ENCODE data around the gene SPDYE18. TPM values are rescaled to one million over a fixed set of nuclear protein-coding genes. Genes with fewer than 3 reads are reported as not detected.
"Not testable (repeated sequence)": the region's sequence is repeated elsewhere in the genome, so short reads cannot be mapped to it uniquely, and the experiment has no call there.

Gene SPDYE18, protein sequence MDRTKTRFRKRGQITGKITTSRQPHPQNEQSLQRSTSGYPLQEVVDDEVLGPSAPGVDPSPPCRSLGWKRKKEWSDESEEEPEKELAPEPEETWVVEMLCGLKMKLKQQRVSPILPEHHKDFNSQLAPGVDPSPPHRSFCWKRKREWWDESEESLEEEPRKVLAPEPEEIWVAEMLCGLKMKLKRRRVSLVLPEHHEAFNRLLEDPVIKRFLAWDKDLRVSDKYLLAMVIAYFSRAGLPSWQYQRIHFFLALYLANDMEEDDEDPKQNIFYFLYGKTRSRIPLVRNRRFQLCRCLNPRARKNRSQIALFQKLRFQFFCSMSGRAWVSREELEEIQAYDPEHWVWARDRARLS
- not detected for total RNA-seq

GRCh38 chr7:77062557-77062956 is at the start of gene SPDYE18:
SPDYE18 (minus strand) TSS chr7:77062558; CDS start chr7:77060512, 2,046 bp downstream.
- H3K36me3 ChIP-seq; DNase-seq (ENCODE audit: low spot score in 2 of 2); H3K27me3 ChIP-seq; H3K4me1 ChIP-seq; H3K4me3 ChIP-seq; H3K27ac ChIP-seq; intact Hi-C loops (cut with DNase I); H3K9me3 ChIP-seq: not testable (repeated sequence)

DNA sequence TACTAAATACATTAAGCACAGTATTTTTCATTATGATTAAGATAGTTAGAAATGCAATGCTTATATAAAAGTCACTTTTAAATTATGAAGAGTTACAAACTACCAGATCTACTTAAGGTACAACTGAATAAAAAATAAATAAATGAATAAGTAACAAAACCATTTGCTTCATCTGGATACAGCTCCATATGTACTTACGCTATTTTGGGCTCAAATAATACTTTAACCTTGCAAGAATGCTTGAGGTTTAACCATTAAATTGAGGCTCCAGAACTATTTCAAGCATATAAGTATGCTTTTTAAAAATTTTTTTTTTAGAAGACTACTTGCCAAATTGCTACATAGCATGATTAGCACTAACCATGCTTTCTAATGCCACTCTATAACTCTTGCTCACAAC is 46.0 kb upstream of the SPDYE18 start:
- intact Hi-C loops (cut with DNase I); H3K27me3 ChIP-seq; H3K27ac ChIP-seq: not testable (repeated sequence)

DNA sequence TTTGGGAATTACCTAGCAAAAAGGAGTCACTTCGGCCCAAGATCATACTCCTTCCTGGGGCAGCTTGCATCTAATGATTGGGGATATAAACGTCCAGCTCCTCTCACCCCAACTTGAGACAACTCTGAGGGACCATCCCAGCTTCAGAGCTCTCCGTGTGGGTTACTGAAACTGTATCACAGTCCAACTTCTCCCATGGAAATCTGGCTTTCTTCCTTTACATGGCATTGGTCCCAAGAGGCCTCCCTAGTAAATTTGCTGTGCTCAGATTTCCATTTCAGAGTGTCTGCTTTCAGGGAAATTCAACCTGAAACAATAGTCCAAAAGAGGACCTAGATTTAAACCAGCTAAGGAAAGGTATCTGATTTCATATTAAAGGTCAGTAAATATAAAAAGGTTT is 45.3 kb upstream of the SPDYE18 start:
- H3K4me1 ChIP-seq; H3K27me3 ChIP-seq; DNase-seq (ENCODE audit: low spot score in 2 of 2); intact Hi-C loops (cut with DNase I); H3K36me3 ChIP-seq; H3K9me3 ChIP-seq; H3K27ac ChIP-seq; H3K4me3 ChIP-seq: not testable (repeated sequence)

More for the DNA sequence above, 46.0 kb upstream of the SPDYE18 start:
- not testable (repeated sequence) for H3K4me3 ChIP-seq; H3K36me3 ChIP-seq; H3K9me3 ChIP-seq; H3K4me1 ChIP-seq; DNase-seq (ENCODE audit: low spot score in 2 of 2)

- DNase-seq (ENCODE audit: low spot score in 2 of 2); H3K27me3 ChIP-seq; H3K9me3 ChIP-seq; H3K36me3 ChIP-seq; H3K4me3 ChIP-seq; H3K27ac ChIP-seq; intact Hi-C loops (cut with DNase I); H3K4me1 ChIP-seq: not testable (repeated sequence)
These were observed 43.5 kb upstream of the SPDYE18 start for GRCh38 chr7:77105904-77106303.

- intact Hi-C loops (cut with DNase I); H3K36me3 ChIP-seq; H3K27ac ChIP-seq; DNase-seq (ENCODE audit: low spot score in 2 of 2); H3K9me3 ChIP-seq; H3K4me3 ChIP-seq; H3K4me1 ChIP-seq; H3K27me3 ChIP-seq: not testable (repeated sequence)
These were observed 40.3 kb upstream of the SPDYE18 start for GRCh38 chr7:77102671-77103070.

DNA sequence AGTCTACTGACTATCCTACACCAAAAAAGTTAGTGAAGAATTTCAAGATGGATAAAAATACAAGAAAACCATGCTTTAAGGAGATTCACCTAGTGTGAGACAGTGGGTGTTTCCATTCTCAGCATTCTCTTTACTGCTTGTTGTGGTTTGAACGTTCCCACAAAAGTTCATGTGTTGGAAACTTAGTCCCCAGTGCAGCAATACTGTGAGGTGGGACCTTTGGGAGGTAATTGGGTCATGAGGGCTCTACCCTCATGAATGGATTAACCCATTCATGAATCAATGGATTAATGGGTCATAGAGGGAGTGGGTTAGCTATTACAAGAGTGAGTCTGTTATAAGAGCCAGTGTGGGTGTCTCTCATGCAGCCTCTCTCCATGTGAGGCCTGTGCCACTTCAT is 38.8 kb upstream of the SPDYE18 start:
- H3K4me3 ChIP-seq; intact Hi-C loops (cut with DNase I); H3K27ac ChIP-seq; H3K27me3 ChIP-seq; DNase-seq (ENCODE audit: low spot score in 2 of 2); H3K36me3 ChIP-seq; H3K4me1 ChIP-seq; H3K9me3 ChIP-seq: not testable (repeated sequence)

- DNase-seq (ENCODE audit: low spot score in 2 of 2); intact Hi-C loops (cut with DNase I); H3K9me3 ChIP-seq; H3K27ac ChIP-seq; H3K36me3 ChIP-seq; H3K4me3 ChIP-seq; H3K4me1 ChIP-seq; H3K27me3 ChIP-seq: not testable (repeated sequence)
These were observed 38.1 kb upstream of the SPDYE18 start for GRCh38 chr7:77100501-77100900.

DNA sequence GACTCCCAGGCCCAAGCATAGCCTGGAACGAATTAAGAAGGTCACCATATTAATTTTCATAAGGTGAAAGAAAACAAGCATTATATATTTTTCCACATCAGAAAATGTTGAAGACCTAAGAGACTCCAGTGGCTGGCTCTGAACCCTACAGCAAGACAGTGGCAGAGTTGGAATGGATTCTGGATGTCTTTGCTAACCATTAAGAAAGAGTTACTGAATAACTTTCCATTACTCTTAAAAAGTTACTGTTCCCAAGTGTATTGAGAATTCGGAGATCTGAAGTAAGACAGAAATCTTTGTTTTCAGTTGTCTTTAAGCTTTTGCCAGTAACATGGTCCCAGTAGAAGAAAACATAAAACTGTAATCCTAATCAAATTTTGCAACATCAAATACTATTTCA is 29.9 kb upstream of the SPDYE18 start:
- H3K9me3 ChIP-seq; intact Hi-C loops (cut with DNase I); DNase-seq (ENCODE audit: low spot score in 2 of 2); H3K4me1 ChIP-seq; H3K27ac ChIP-seq; H3K4me3 ChIP-seq; H3K27me3 ChIP-seq: not testable (repeated sequence)
- peaks cover 0 to 22% of the 10 kb centered on the region in 2 donors for H3K36me3 ChIP-seq

DNA sequence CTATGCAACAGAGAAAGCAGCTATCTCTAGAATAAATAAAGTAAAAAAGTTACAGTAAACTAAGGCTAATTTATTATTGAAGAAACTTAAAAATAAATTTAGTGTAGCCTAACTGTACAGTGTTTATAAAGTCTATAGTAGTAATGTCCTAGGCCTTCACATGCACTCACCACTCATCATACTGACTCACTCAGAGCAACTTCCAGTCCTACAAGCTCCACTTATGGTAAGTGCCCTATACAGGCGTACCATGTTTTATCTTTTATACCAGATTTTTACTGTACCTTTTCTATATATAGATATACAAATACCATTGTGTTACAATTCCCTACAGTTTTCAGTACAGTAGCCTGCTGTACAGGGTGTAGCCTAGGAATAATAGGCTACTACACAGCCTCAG is 19.8 kb upstream of the SPDYE18 start:
- H3K4me1 ChIP-seq; H3K27me3 ChIP-seq; intact Hi-C loops (cut with DNase I); H3K4me3 ChIP-seq; H3K27ac ChIP-seq; H3K9me3 ChIP-seq; DNase-seq (ENCODE audit: low spot score in 2 of 2); H3K36me3 ChIP-seq: not testable (repeated sequence)

GRCh38 chr7:77080236-77080635 is 17.9 kb upstream of the SPDYE18 start:
- intact Hi-C loops (cut with DNase I); H3K36me3 ChIP-seq: not testable (repeated sequence)

DNA sequence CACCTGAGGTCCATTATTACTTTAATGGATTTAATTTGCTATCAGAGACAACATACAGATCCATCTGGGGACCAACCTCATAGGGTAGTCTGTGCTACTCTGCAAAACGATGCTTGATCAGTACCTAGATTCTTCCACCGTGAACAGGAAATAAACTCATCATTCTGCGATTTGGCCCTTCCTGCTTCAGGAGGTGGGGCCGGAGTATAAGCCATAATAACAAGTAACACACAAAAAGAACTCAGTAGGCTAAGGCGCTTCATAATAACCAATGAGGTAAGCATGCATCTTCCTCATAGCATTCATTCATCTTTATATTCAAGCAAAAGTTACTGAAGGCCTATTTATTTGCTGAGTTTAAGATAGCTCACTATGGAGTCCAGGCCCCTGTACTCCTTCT is 17.3 kb upstream of the SPDYE18 start:
- intact Hi-C loops (cut with DNase I); H3K4me1 ChIP-seq; H3K27me3 ChIP-seq; DNase-seq (ENCODE audit: low spot score in 2 of 2); H3K27ac ChIP-seq; H3K4me3 ChIP-seq; H3K36me3 ChIP-seq; H3K9me3 ChIP-seq: not testable (repeated sequence)

More at GRCh38 chr7:77080236-77080635, 17.9 kb upstream of the SPDYE18 start:
- DNase-seq (ENCODE audit: low spot score in 2 of 2); H3K4me3 ChIP-seq; H3K27me3 ChIP-seq; H3K27ac ChIP-seq; H3K9me3 ChIP-seq; H3K4me1 ChIP-seq: not testable (repeated sequence)

DNA sequence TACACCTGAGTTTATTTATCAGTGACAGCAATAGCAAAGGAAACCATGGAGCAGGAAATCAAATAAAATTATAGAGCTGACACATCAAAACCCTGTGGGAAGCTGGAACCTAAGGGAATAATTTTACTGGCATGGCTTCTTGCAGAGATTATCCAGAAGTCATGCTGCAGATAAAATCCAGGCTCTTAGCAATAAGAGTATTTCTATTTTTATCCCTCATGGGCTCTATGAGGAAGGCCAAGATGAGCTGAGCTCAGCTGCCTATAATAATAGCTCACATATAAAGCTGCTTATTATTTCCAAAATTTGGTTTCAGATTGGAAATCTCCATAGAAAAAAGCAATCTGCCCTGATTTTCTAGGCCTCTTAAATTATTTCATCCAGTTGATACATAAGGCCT is 16.8 kb upstream of the SPDYE18 start:
- H3K9me3 ChIP-seq; H3K4me1 ChIP-seq; H3K27ac ChIP-seq; DNase-seq (ENCODE audit: low spot score in 2 of 2); H3K27me3 ChIP-seq; H3K4me3 ChIP-seq; intact Hi-C loops (cut with DNase I); H3K36me3 ChIP-seq: not testable (repeated sequence)

GRCh38 chr7:77077060-77077459 is 14.7 kb upstream of the SPDYE18 start:
- H3K4me1 ChIP-seq; H3K36me3 ChIP-seq; intact Hi-C loops (cut with DNase I); H3K27ac ChIP-seq; H3K27me3 ChIP-seq; H3K4me3 ChIP-seq; DNase-seq (ENCODE audit: low spot score in 2 of 2); H3K9me3 ChIP-seq: not testable (repeated sequence)

DNA sequence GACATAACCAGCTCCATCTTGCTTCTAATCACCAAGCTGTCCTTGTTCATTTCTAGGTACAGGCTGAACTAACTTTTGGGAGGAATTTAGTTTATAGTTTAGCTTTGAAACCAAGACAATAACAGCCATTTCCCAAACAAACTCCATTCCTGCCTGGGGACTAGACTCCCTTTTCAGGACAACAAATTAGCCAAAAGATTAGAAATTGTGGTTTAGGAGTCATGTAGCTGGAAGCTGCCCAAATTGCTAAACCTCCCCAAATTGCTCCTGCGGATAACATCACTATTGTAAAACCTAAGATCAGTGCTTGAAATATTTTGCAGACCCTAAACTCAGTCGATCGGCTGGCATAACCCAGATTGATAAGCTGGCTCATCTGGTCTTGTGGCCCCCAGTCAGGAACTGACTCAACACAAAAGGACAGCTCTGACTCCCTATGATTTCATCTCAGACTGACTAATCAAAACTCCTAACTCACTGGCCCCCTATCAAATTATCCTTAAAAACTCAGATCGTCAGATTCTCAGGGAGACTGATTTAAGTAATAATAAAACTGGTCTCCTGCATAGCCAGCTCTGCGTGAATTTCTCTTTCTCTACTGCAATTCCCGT is 12.5 kb upstream of the SPDYE18 start:
- H3K36me3 ChIP-seq; H3K4me3 ChIP-seq; H3K27me3 ChIP-seq; intact Hi-C loops (cut with DNase I); H3K4me1 ChIP-seq; H3K9me3 ChIP-seq; DNase-seq (ENCODE audit: low spot score in 2 of 2); H3K27ac ChIP-seq: not testable (repeated sequence)

- DNase-seq (ENCODE audit: low spot score in 2 of 2); intact Hi-C loops (cut with DNase I); H3K4me1 ChIP-seq; H3K9me3 ChIP-seq; H3K27ac ChIP-seq; H3K4me3 ChIP-seq; H3K27me3 ChIP-seq; H3K36me3 ChIP-seq: not testable (repeated sequence)
These were observed 8.8 kb upstream of the SPDYE18 start for GRCh38 chr7:77071108-77071507.

All from ascending aorta (tissue), 2 donors.